GM12878 (cell line): ENCODE data around the gene ZNF692. TPM values are rescaled to one million over a fixed set of nuclear protein-coding genes. Genes with fewer than 3 reads are reported as not detected.

Experiments used
- ATAC-seq: fragments of 200-7000 bp; cut with Tn5 transposase; 3 replicates; pipeline ENCODE4 v1.9.1; 2020; ENCODE audit warnings: mild to moderate bottlenecking, moderate library complexity
- BruUV-seq: library from RNA; stranded (reverse); fragments of 400-500 nt; replicated peaks from 2 replicates; lab custom pipeline; 2021; lab: Mats Ljungman, UMichigan
- CTCF ChIA-PET: fragments of 300-600 bp; sonication (Branson Sonifier 250); formaldehyde crosslinking; extraction: SDS; loops from one replicate; lab custom pipeline; 2021; ENCODE audit warnings: inconsistent platforms; lab: Yijun Ruan, JAX
- POLR2A ChIA-PET: fragments of 350-600 bp; formaldehyde crosslinking; extraction: SDS; loops from one replicate; lab custom pipeline; 2021; ENCODE audit warnings: inconsistent platforms; lab: Charles Lee
- RAD21 ChIA-PET: fragments of 300-600 bp; sonication (Branson Sonifier 250); formaldehyde crosslinking; loops from one replicate; lab custom pipeline; 2023; ENCODE audit warnings: antibody characterized with exemption; ENCODE audit not compliant: unreplicated experiment; lab: Charles Lee
- SMC1A ChIA-PET: fragments of 300-600 bp; sonication (Branson Sonifier 250); formaldehyde crosslinking; loops from one replicate; lab custom pipeline; 2023; ENCODE audit not compliant: unreplicated experiment, uncharacterized antibody; lab: Charles Lee
- DNase-seq: peaks from one replicate; pipeline ENCODE4 v3.0.0-alpha.2; 2011; ENCODE audit warnings: low read depth, low spot score
- FAIRE-seq: peaks from 3 replicates; lab custom pipeline; 2011; peaks lifted over from hg19 to GRCh38; lab: Jason Lieb, UNC
- H2AFZ ChIP-seq: 2 replicates; pipeline ENCODE4 v1.6.0; 2011; ENCODE audit warnings: low read depth, low read length, control low read depth; ENCODE audit not compliant: control insufficient read depth
- H3K27ac ChIP-seq: 2 replicates; pipeline ENCODE4 v1.5.1; 2011; ENCODE audit warnings: control low read depth; ENCODE audit not compliant: control insufficient read depth, insufficient read depth
- H3K27me3 ChIP-seq, 2 experiments: replicated peaks in 1 of 2; 2 replicates each; pipeline versions ENCODE4 v1.6.0 to v1.6.1; 2011; ENCODE audit warnings: low read length in 1 of 2; ENCODE audit not compliant: control insufficient read depth in 2 of 2, insufficient read depth in 2 of 2
- H3K36me3 ChIP-seq, 2 experiments: 2 replicates each; pipeline ENCODE4 v1.5.1; 2011; ENCODE audit warnings: low read length in 1 of 2; ENCODE audit not compliant: control insufficient read depth in 2 of 2, insufficient read depth in 2 of 2
- H3K4me1 ChIP-seq: 2 replicates; pipeline ENCODE4 v1.6.1; 2011; ENCODE audit warnings: mild to moderate bottlenecking, low read length, moderate library complexity, mixed read lengths; ENCODE audit not compliant: control insufficient read depth, insufficient read depth
- H3K4me2 ChIP-seq: 2 replicates; pipeline ENCODE4 v1.6.0; 2011; ENCODE audit warnings: control low read depth; ENCODE audit not compliant: control insufficient read depth, insufficient read depth
- H3K4me3 ChIP-seq: fragments of 200-600 bp; sonication (generic); 2 replicates; pipeline ENCODE4 v1.5.1; 2016
- H3K79me2 ChIP-seq: 2 replicates; pipeline ENCODE4 v1.6.0; 2011; ENCODE audit warnings: low read length; ENCODE audit not compliant: control insufficient read depth, insufficient read depth
- H3K9ac ChIP-seq: 2 replicates; pipeline ENCODE4 v1.8.0; 2011; ENCODE audit warnings: low read length, control low read depth, mixed read lengths; ENCODE audit not compliant: control insufficient read depth, insufficient read depth
- H3K9me3 ChIP-seq: replicated peaks from 3 replicates; pipeline ENCODE4 v1.5.1; 2011; ENCODE audit warnings: mild to moderate bottlenecking, low read length; ENCODE audit not compliant: control insufficient read depth, insufficient read depth
- H4K20me1 ChIP-seq: 2 replicates; pipeline ENCODE4 v1.6.0; 2011; ENCODE audit not compliant: control insufficient read depth, insufficient read depth
- NFIC ChIP-seq: IDR thresholded peaks from 2 replicates; pipeline ENCODE4 v1.6.1; 2012; ENCODE audit warnings: low read depth, mild to moderate bottlenecking, inconsistent platforms, low read length, moderate library complexity
- PML ChIP-seq: IDR thresholded peaks from 2 replicates; pipeline ENCODE4 v1.6.1; 2012; ENCODE audit warnings: low read length, inconsistent platforms
- POLR2AphosphoS2 ChIP-seq: IDR thresholded peaks from 2 replicates; pipeline ENCODE4 v1.6.1; 2011; ENCODE audit warnings: low read depth, mild to moderate bottlenecking, low read length, improper control_type of control experiment, moderate library complexity
- RAD21 ChIP-seq: IDR thresholded peaks from 2 replicates; pipeline ENCODE4 v1.6.1; 2011; ENCODE audit warnings: mild to moderate bottlenecking, low read depth, low read length, moderate library complexity; ENCODE audit not compliant: insufficient read depth
- ZNF217 ChIP-seq: fragments of 450-650 bp; IDR thresholded peaks from 2 replicates; pipeline ENCODE4 v1.6.1; 2017; ENCODE audit warnings: antibody characterized with exemption, mild to moderate bottlenecking
- WGBS: methylation state at CpG from one replicate; pipeline ENCODE4 v1.1.6; 2016; ENCODE audit warnings: low lambda C conversion rate; ENCODE audit not compliant: insufficient replicate concordance, insufficient coverage; ENCODE audit errors: missing lambda C conversion rate; 5-methylcytosine and 5-hydroxymethylcytosine counted together
- in situ Hi-C: fragments of 300-500 bp; cut with MboI; formaldehyde crosslinking; loops from 9 replicates; pipeline ENCODE4 v1.14.3; 2018; ENCODE audit warnings: mixed read lengths
- intact Hi-C: fragments of 100-400 bp; cut with micrococcal nuclease; formaldehyde crosslinking; loops from one replicate; pipeline ENCODE4 v1.14.2; 2022; ENCODE audit not compliant: unreplicated experiment
- polyA plus RNA-seq, 11 experiments: library from polyadenylated mRNA; depleted of rRNA in 4 of 11; unstranded in 6 of 11; stranded (reverse) in 5 of 11; fragments of >200 nt; fragmentation: Nextera tagmentation in 4 of 11; fragmentation: Illumina TruSeq in 1 of 11; extraction: Ambion mirVana in 4 of 11; extraction: Trizol in 1 of 11; gene quantifications; 1 replicate in 1 of 11; 2 replicates in 10 of 11; pipeline versions ENCODE4 v1.2.1 to v1.2.3, GENCODE V29; 2011 to 2016; ENCODE audit warnings: inconsistent platforms in 2 of 11, missing spikeins in 2 of 11, low read depth in 1 of 11
- total RNA-seq, 4 experiments: library from RNA; depleted of rRNA in 3 of 4; stranded (reverse); fragments of >200 nt in 3 of 4; fragmentation: Illumina TruSeq in 1 of 4; extraction: Trizol in 1 of 4; gene quantifications; 2 replicates each; pipeline versions ENCODE4 v1.2.1 to v1.2.3, GENCODE V29; 2013 to 2021
- TF ChIP-seq, protein P1 (sequence below): fragments of 450-650 bp; IDR thresholded peaks from 2 replicates; pipeline ENCODE4 v1.6.1; 2016; ENCODE audit warnings: mild to moderate bottlenecking, moderate library complexity, borderline replicate concordance

ZNF692 gene
- total and polyA plus RNA-seq, 10 of the 15 experiments (the other 5 are each of a cell fraction or from before 2014, with no cell fraction given) = 5.3 to 76.6 (median 36.9) TPM

DNA sequence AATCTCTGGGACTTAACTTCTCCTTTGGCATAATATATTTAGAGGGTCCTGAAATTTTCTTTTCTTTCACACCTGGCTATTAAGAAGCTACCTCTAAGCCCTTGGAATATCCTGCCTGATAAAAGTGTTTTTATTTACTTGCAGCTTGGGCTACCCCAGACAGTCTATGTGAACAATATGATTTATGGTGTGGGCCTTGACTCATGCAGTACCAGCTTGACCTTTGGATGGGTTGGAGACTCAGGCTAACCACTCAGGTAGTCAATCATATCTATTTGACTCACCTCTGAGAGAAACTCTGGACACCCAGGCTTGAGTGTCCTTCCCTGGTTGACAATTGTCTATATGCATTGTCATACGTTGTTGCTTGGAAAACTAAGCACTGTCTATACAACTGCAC is 33.7 kb upstream of the ZNF692 start (continued):
- TF ChIP-seq ZNF217 = no peak

DNA sequence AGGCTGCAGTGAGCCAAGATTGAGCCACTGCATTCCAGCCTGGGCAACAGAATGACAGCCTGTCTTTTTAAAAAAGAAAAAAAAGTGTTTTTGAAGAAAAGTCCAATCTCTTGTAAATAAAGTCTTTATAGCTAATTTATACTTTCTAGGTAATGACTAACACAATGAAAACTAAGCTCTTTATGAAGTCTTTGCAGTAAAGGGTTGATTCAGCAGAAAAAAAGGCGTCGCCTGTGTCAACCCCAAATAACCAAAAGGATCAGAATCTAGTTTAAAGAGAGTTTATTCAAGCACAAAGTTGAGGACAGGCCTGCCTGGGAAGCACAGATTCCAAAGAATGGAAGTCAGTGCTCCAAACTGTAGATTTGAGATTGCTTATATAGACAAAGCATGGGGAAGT is 32.9 kb upstream of the ZNF692 start:
- no TSS peak for BruUV-seq
- H3K9ac ChIP-seq = no peak overlapping the region
- intact Hi-C loops = no loop called here
- ChIA-PET SMC1A (no interaction called here), POLR2A (no interaction called here)
- FAIRE-seq = no peak
- H3K4me2 ChIP-seq = no peak overlapping the region
- in situ Hi-C loops = no loop called here
- H3K4me3 ChIP-seq = no peak overlapping the region
- H4K20me1 ChIP-seq = no peaks in the 10 kb centered on the region
- WGBS = 74% methylated on average over 2 of the region's 2 CpGs
- no peak for TF ChIP-seq POLR2AphosphoS2
- TF ChIP-seq, protein P1, sequence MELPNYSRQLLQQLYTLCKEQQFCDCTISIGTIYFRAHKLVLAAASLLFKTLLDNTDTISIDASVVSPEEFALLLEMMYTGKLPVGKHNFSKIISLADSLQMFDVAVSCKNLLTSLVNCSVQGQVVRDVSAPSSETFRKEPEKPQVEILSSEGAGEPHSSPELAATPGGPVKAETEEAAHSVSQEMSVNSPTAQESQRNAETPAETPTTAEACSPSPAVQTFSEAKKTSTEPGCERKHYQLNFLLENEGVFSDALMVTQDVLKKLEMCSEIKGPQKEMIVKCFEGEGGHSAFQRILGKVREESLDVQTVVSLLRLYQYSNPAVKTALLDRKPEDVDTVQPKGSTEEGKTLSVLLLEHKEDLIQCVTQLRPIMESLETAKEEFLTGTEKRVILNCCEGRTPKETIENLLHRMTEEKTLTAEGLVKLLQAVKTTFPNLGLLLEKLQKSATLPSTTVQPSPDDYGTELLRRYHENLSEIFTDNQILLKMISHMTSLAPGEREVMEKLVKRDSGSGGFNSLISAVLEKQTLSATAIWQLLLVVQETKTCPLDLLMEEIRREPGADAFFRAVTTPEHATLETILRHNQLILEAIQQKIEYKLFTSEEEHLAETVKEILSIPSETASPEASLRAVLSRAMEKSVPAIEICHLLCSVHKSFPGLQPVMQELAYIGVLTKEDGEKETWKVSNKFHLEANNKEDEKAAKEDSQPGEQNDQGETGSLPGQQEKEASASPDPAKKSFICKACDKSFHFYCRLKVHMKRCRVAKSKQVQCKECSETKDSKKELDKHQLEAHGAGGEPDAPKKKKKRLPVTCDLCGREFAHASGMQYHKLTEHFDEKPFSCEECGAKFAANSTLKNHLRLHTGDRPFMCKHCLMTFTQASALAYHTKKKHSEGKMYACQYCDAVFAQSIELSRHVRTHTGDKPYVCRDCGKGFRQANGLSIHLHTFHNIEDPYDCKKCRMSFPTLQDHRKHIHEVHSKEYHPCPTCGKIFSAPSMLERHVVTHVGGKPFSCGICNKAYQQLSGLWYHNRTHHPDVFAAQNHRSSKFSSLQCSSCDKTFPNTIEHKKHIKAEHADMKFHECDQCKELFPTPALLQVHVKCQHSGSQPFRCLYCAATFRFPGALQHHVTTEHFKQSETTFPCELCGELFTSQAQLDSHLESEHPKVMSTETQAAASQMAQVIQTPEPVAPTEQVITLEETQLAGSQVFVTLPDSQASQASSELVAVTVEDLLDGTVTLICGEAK = no peak
- no peak for TF ChIP-seq NFIC
- no peak for TF ChIP-seq PML
- TF ChIP-seq RAD21 = no peak
- TF ChIP-seq, all 136 proteins: peak for 0
- no peaks in the 10 kb centered on the region for H3K79me2 ChIP-seq
- H2AFZ ChIP-seq = no peak overlapping the region
- ChIA-PET RAD21 (no interaction called here), CTCF (no interaction called here)
- no peaks in the 10 kb centered on the region for H3K27me3 ChIP-seq
- DNase-seq (no peak), ATAC-seq (no peak)
- H3K36me3 ChIP-seq = no peaks in the 10 kb centered on the region
- H3K27ac ChIP-seq = no peak overlapping the region
- H3K9me3 ChIP-seq = no peaks in the 10 kb centered on the region
- no peaks in the 10 kb centered on the region for H3K4me1 ChIP-seq
